ENCODE data around the gene CEACAM4. TPM values are rescaled to one million over a fixed set of nuclear protein-coding genes. Genes with fewer than 3 reads are reported as not detected.

Gene CEACAM4
- total RNA-seq, 1 experiment from 2014 or later: not detected

GRCh38 chr19:41569481-41570150, 57.3 kb downstream of the CEACAM4 start:
- no peak overlapping the region for H3K4me3 ChIP-seq (ENCODE audit: low read depth in 2 of 2, low read length in 2 of 2)
- in situ Hi-C loops (cut with HindIII; ENCODE audit: low pct_unique_long_range_greater_than_20kb, low sequenced_read_pairs) (no loop called here), intact Hi-C loops (cut with micrococcal nuclease; ENCODE audit: unreplicated experiment) (no loop called here)
- no peaks in the 10 kb centered on the region for H3K9me3 ChIP-seq (ENCODE audit: control insufficient read depth, insufficient read depth, low read depth, low read length)
- ATAC-seq (no peak), DNase-seq (ENCODE audit: low read depth, low spot score) (no peak)
- no peaks in the 10 kb centered on the region for H3K36me3 ChIP-seq (ENCODE audit: control insufficient read depth, insufficient read depth, low read length)
- H3K4me1 ChIP-seq (ENCODE audit: control insufficient read depth, insufficient read depth, low read length): no peaks in the 10 kb centered on the region
- ChIA-PET POLR2A (no interaction called here), CTCF (interaction anchor here (0.7 to 2.4 kb wide), 3 partner anchors 10 to 124 kb away, joined by 3 to 11 read pairs (median 3); no protein-coding TSS in a partner anchor)
- no TSS peak for BruUV-seq (replicated peaks)
- no peak overlapping the region for H3K27ac ChIP-seq (ENCODE audit: low read length)
- TF ChIP-seq POLR2AphosphoS5 (IDR thresholded peaks at IDR 0.05; ENCODE audit: low read depth, low read length) (no peak), SIN3A (IDR thresholded peaks at IDR 0.05; ENCODE audit: borderline replicate concordance, insufficient read depth, low read depth, low read length) (no peak), REST (IDR thresholded peaks at IDR 0.05; ENCODE audit: insufficient read depth in 1 of 2, low read depth in 2 of 2, low read length in 1 of 2) (no peak)
- TF ChIP-seq, protein P1, sequence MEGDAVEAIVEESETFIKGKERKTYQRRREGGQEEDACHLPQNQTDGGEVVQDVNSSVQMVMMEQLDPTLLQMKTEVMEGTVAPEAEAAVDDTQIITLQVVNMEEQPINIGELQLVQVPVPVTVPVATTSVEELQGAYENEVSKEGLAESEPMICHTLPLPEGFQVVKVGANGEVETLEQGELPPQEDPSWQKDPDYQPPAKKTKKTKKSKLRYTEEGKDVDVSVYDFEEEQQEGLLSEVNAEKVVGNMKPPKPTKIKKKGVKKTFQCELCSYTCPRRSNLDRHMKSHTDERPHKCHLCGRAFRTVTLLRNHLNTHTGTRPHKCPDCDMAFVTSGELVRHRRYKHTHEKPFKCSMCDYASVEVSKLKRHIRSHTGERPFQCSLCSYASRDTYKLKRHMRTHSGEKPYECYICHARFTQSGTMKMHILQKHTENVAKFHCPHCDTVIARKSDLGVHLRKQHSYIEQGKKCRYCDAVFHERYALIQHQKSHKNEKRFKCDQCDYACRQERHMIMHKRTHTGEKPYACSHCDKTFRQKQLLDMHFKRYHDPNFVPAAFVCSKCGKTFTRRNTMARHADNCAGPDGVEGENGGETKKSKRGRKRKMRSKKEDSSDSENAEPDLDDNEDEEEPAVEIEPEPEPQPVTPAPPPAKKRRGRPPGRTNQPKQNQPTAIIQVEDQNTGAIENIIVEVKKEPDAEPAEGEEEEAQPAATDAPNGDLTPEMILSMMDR (IDR thresholded peaks at IDR 0.05): no peak
- peaks cover 4% of the 10 kb centered on the region for H3K27me3 ChIP-seq (ENCODE audit: control insufficient read depth, insufficient read depth, low read length)

Other genes starting within 250 kb of the CEACAM4 start
- gene EXOSC5, start 229.7 kb downstream of the CEACAM4 start, total RNA-seq (2021; ENCODE audit: unreplicated experiment): 25.2 TPM
- 11.2 TPM for gene BCKDHA, start 229.3 kb downstream of the CEACAM4 start, total RNA-seq (2021; ENCODE audit: unreplicated experiment)
- 0.10 TPM for gene B3GNT8, start 199.7 kb downstream of the CEACAM4 start, total RNA-seq (2021; ENCODE audit: unreplicated experiment)
- gene DMAC2, start 187.2 kb downstream of the CEACAM4 start, total RNA-seq (2021; ENCODE audit: unreplicated experiment): 37.5 TPM
- gene ERICH4, start 183.9 kb downstream of the CEACAM4 start, total RNA-seq (2021; ENCODE audit: unreplicated experiment): not detected
- not detected for gene CEACAM21, start 50.9 kb downstream of the CEACAM4 start, total RNA-seq (2021; ENCODE audit: unreplicated experiment)
- gene CEACAM7, start 61.2 kb upstream of the CEACAM4 start, total RNA-seq (2021; ENCODE audit: unreplicated experiment): not detected
- 0.51 TPM for gene CEACAM5, start 81.6 kb upstream of the CEACAM4 start, total RNA-seq (2021; ENCODE audit: unreplicated experiment)
- gene CEACAM6, start 128.5 kb upstream of the CEACAM4 start, total RNA-seq (2021; ENCODE audit: unreplicated experiment): 0.21 TPM
- not detected for gene CEACAM3, start 169.5 kb upstream of the CEACAM4 start, total RNA-seq (2021; ENCODE audit: unreplicated experiment)
- not detected for gene LYPD4, start 217.6 kb upstream of the CEACAM4 start, total RNA-seq (2021; ENCODE audit: unreplicated experiment)
- not detected for gene DMRTC2, start 218.0 kb upstream of the CEACAM4 start, total RNA-seq (2021; ENCODE audit: unreplicated experiment)
- gene RPS19, start 233.2 kb upstream of the CEACAM4 start, total RNA-seq (2021; ENCODE audit: unreplicated experiment): 1,349 TPM

All from Panc1 (cell line).